SK-N-SH (cell line): ENCODE results near the gene ADCY5. TPM values are rescaled to one million over a fixed set of nuclear protein-coding genes. Genes with fewer than 3 reads are reported as not detected.

Source experiments
- CTCF ChIA-PET: fragments of 300-600, 350-600 bp; formaldehyde crosslinking; extraction: SDS; loops from one replicate; lab custom pipeline; 2021; lab: Yijun Ruan, JAX
- POLR2A ChIA-PET: fragments of 350-600 bp; sonication (Branson Sonifier 250); formaldehyde crosslinking; extraction: SDS; loops from one replicate; lab custom pipeline; 2020; ENCODE audit warnings: antibody characterized with exemption, inconsistent platforms; lab: Yijun Ruan, JAX
- DNase-seq: peaks from one replicate; pipeline ENCODE4 v3.0.0; 2012
- H2AFZ ChIP-seq: fragments of 200-600 bp; sonication (generic); 2 replicates; pipeline ENCODE4 v1.8.1; 2016; ENCODE audit warnings: antibody characterized with exemption, mild to moderate bottlenecking, low read depth
- H3F3A ChIP-seq: fragments of 200-600 bp; sonication (generic); replicated peaks from 2 replicates; pipeline ENCODE3; 2016; ENCODE audit warnings: antibody characterized with exemption, mild to moderate bottlenecking; ENCODE audit not compliant: insufficient read depth
- H3K27ac ChIP-seq, 2 experiments: fragments of 200-500 bp in 1 of 2; fragments of 200-600 bp in 1 of 2; sonication (Bioruptor generic) in 1 of 2; sonication (generic), shearing (Covaris generic) in 1 of 2; 2 replicates each; pipeline versions ENCODE4 v1.5.1 to v1.6.1; 2014 to 2016; ENCODE audit warnings: low read depth in 2 of 2, inconsistent platforms in 1 of 2, low read length in 1 of 2, mild to moderate bottlenecking in 1 of 2, mixed read lengths in 1 of 2
- H3K27me3 ChIP-seq: fragments of 200-600 bp; sonication (generic), shearing (Covaris generic); 2 replicates; pipeline ENCODE4 v1.6.1; 2016; ENCODE audit warnings: mixed run types; ENCODE audit not compliant: insufficient read depth
- H3K36me3 ChIP-seq, 2 experiments: fragments of 200-500 bp in 1 of 2; fragments of 200-600 bp in 1 of 2; sonication (Bioruptor generic) in 1 of 2; sonication (generic) in 1 of 2; replicated peaks in 1 of 2; 2 replicates each; pipeline versions ENCODE3 to v1.5.1; 2014 to 2016; ENCODE audit warnings: low read length in 1 of 2, mild to moderate bottlenecking in 1 of 2; ENCODE audit not compliant: insufficient read depth in 2 of 2, control insufficient read depth in 1 of 2
- H3K4me1 ChIP-seq, 2 experiments: fragments of 200-500 bp in 1 of 2; fragments of 200-600 bp in 1 of 2; sonication (Bioruptor generic) in 1 of 2; sonication (generic), shearing (Covaris generic) in 1 of 2; 2 replicates each; pipeline versions ENCODE4 v1.5.1 to v1.6.1; 2014 to 2016; ENCODE audit warnings: low read depth in 1 of 2, low read length in 1 of 2, mixed run types in 1 of 2; ENCODE audit not compliant: insufficient read depth in 2 of 2, control insufficient read depth in 1 of 2
- H3K4me2 ChIP-seq: fragments of 200-600 bp; sonication (generic), shearing (Covaris generic); 2 replicates; pipeline ENCODE4 v1.6.1; 2017; ENCODE audit warnings: mixed run types
- H3K4me3 ChIP-seq, 2 experiments: fragments of 200-500 bp in 1 of 2; fragments of 200-600 bp in 1 of 2; sonication (Bioruptor generic) in 1 of 2; sonication (generic), shearing (Covaris generic) in 1 of 2; 2 replicates each; pipeline versions ENCODE4 v1.5.1 to v1.8.1; 2014 to 2016; ENCODE audit warnings: low read depth in 2 of 2, inconsistent platforms in 1 of 2, low read length in 1 of 2, mild to moderate bottlenecking in 1 of 2, mixed read lengths in 1 of 2, moderate library complexity in 1 of 2
- H3K79me2 ChIP-seq: fragments of 200-600 bp; sonication (generic); 2 replicates; pipeline ENCODE4 v1.8.1; 2017; ENCODE audit warnings: mild to moderate bottlenecking; ENCODE audit not compliant: insufficient read depth
- H3K9ac ChIP-seq: fragments of 200-600 bp; sonication (generic); 2 replicates; pipeline ENCODE4 v1.6.1; 2017; ENCODE audit warnings: mixed run types
- H3K9me2 ChIP-seq: fragments of 200-600 bp; sonication (generic); 2 replicates; pipeline ENCODE4 v1.6.1; 2017; ENCODE audit warnings: mixed run types
- H3K9me3 ChIP-seq: fragments of 200-600 bp; sonication (generic); 2 replicates; pipeline ENCODE4 v1.6.1; 2017; ENCODE audit warnings: mixed run types, mild to moderate bottlenecking, moderate library complexity
- H4K20me1 ChIP-seq: fragments of 200-600 bp; sonication (generic); 2 replicates; pipeline ENCODE4 v1.6.1; 2017; ENCODE audit warnings: mild to moderate bottlenecking, mixed run types; ENCODE audit not compliant: insufficient read depth
- CHD2 ChIP-seq: fragments of 150-350 bp; IDR thresholded peaks from 2 replicates; pipeline ENCODE4 v1.6.1; 2018; ENCODE audit warnings: low read length; ENCODE audit not compliant: partially characterized antibody
- ELF1 ChIP-seq: IDR thresholded peaks from 2 replicates; pipeline ENCODE4 v1.4.0; 2012
- EP300 ChIP-seq, 2 experiments: IDR thresholded peaks; 2 replicates each; pipeline versions ENCODE4 v1.4.0 to v1.6.1; 2012; ENCODE audit warnings: borderline replicate concordance in 1 of 2, low read depth in 1 of 2, low read length in 1 of 2
- FOSL2 ChIP-seq: IDR thresholded peaks from 2 replicates; pipeline ENCODE4 v1.4.0; 2012; ENCODE audit warnings: low read depth, mild to moderate bottlenecking, moderate library complexity, borderline replicate concordance
- FOXJ3 ChIP-seq: sonication (generic); formaldehyde crosslinking; IDR thresholded peaks from 2 replicates; pipeline ENCODE4 v1.5.1; 2020; ENCODE audit warnings: mild to moderate bottlenecking, missing genetic modification reagents
- FOXM1 ChIP-seq: IDR thresholded peaks from 2 replicates; pipeline ENCODE4 v1.4.0; 2012; ENCODE audit warnings: low read depth, mild to moderate bottlenecking
- GABPA ChIP-seq: IDR thresholded peaks from 2 replicates; pipeline ENCODE4 v1.4.0; 2012; ENCODE audit warnings: low read depth, mild to moderate bottlenecking
- GATA2 ChIP-seq: sonication (generic); formaldehyde crosslinking; IDR thresholded peaks from 2 replicates; pipeline ENCODE4 v1.5.0; 2020; ENCODE audit warnings: mild to moderate bottlenecking, missing genetic modification reagents
- MEF2A ChIP-seq: IDR thresholded peaks from 2 replicates; pipeline ENCODE4 v1.4.0; 2012; ENCODE audit warnings: low read depth, borderline replicate concordance
- MXI1 ChIP-seq: IDR thresholded peaks from 2 replicates; pipeline ENCODE4 v1.6.1; 2012; ENCODE audit warnings: mild to moderate bottlenecking, low read depth, low read length, improper control_type of control experiment
- NFIC ChIP-seq: IDR thresholded peaks from 2 replicates; pipeline ENCODE4 v1.4.0; 2012; ENCODE audit warnings: borderline replicate concordance
- NRF1 ChIP-seq: IDR thresholded peaks from 2 replicates; pipeline ENCODE4 v1.6.1; 2012; ENCODE audit warnings: low read depth, mild to moderate bottlenecking, low read length
- RAD21 ChIP-seq: IDR thresholded peaks from 2 replicates; pipeline ENCODE4 v1.6.1; 2012; ENCODE audit warnings: mild to moderate bottlenecking, low read length
- RCOR1 ChIP-seq: fragments of 150-350 bp; IDR thresholded peaks from 2 replicates; pipeline ENCODE4 v1.6.1; 2017; ENCODE audit warnings: antibody characterized with exemption, low read length
- RXRA ChIP-seq: IDR thresholded peaks from 2 replicates; pipeline ENCODE4 v1.4.0; 2012; ENCODE audit warnings: low read depth, mild to moderate bottlenecking, borderline replicate concordance
- SIN3A ChIP-seq: IDR thresholded peaks from 2 replicates; pipeline ENCODE4 v1.6.1; 2012; ENCODE audit warnings: low read depth, mild to moderate bottlenecking, low read length, moderate library complexity, borderline replicate concordance
- TCF12 ChIP-seq: IDR thresholded peaks from 2 replicates; pipeline ENCODE4 v1.4.0; 2012
- WGBS: methylation state at CpG from one replicate; pipeline ENCODE4 v1.1.6; 2017; ENCODE audit warnings: low lambda C conversion rate; 5-methylcytosine and 5-hydroxymethylcytosine counted together
- polyA plus RNA-seq, 3 experiments: library from polyadenylated mRNA; depleted of rRNA; stranded (reverse); fragments of >200 nt; gene quantifications; 2 replicates each; pipeline ENCODE4 v1.2.3, GENCODE V29; 2012
- TF ChIP-seq, protein P1 (sequence below): fragments of 150-350 bp; IDR thresholded peaks from 2 replicates; pipeline ENCODE4 v1.6.1; 2017; ENCODE audit warnings: antibody characterized with exemption, low read length, low read depth, borderline replicate concordance
- TF ChIP-seq, protein P2 (sequence below): IDR thresholded peaks from 2 replicates; pipeline ENCODE4 v1.4.0; 2012; ENCODE audit warnings: low read depth, borderline replicate concordance
- TF ChIP-seq, protein P3 (sequence below): IDR thresholded peaks from 2 replicates; pipeline ENCODE4 v1.6.1; 2012; ENCODE audit warnings: mild to moderate bottlenecking, low read depth, low read length, moderate library complexity

ADCY5 gene
- polyA plus RNA-seq, 1 of the 3 experiments (the other 2 are of a cell fraction) = 0.21 TPM

DNA sequence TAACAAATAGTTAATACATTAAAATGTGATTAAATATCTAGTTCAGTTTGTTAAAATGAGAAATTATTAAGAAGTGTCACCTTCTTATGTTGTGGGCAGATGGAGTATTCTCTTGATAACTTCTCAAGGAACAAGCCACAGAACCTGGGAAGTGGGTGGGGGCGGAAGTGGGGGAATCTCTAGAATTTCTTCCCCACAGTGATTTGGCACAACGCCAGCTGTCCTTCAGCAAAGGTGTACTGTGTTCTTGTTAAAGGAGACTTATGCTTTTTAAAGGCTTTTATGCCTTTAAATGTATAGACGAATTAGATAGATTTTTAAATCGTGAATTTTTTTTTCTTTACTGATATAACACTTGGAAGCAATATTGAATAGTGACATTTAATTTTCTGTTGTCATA lies 204.8 kb downstream of the ADCY5 start:
- no peak overlapping the region for H2AFZ ChIP-seq
- no peaks in the 10 kb centered on the region for H3F3A ChIP-seq
- TF ChIP-seq MXI1 = no peak
- TF ChIP-seq FOSL2 = no peak
- no peak for TF ChIP-seq SIN3A
- TF ChIP-seq EP300 (IDR thresholded peaks at IDR 0.05; ENCODE audit: borderline replicate concordance in 1 of 2, low read depth in 1 of 2, low read length in 1 of 2) = no peak
- TF ChIP-seq RAD21 = no peak
- no peak for TF ChIP-seq GABPA
- TF ChIP-seq MEF2A = no peak
- TF ChIP-seq FOXJ3 (CRISPR knock-in tag) = no peak
- TF ChIP-seq, protein P1, sequence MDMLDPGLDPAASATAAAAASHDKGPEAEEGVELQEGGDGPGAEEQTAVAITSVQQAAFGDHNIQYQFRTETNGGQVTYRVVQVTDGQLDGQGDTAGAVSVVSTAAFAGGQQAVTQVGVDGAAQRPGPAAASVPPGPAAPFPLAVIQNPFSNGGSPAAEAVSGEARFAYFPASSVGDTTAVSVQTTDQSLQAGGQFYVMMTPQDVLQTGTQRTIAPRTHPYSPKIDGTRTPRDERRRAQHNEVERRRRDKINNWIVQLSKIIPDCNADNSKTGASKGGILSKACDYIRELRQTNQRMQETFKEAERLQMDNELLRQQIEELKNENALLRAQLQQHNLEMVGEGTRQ = no peak
- no peak for TF ChIP-seq TCF12
- TF ChIP-seq, all 33 proteins: peak for 0
- Histone ChIP-seq H3K36me3 (peaks cover 20 to 22% of the 10 kb centered on the region in 2 experiments), H3K4me1 (peaks cover 0 to 6% of the 10 kb centered on the region in 2 experiments; a peak in 2 of 4 replicates), H3K4me3 (no peak overlapping the region), H3K4me2 (no peak overlapping the region), H3K9me3 (no peaks in the 10 kb centered on the region), H3K27me3 (no peaks in the 10 kb centered on the region), H3K9me2 (no peaks in the 10 kb centered on the region), H4K20me1 (no peaks in the 10 kb centered on the region), H3K79me2 (no peaks in the 10 kb centered on the region), H3K27ac (no peak overlapping the region), H3K9ac (no peak overlapping the region)
- ChIA-PET CTCF (interaction anchor here (0.9 to 2.3 kb wide), 3 partner anchors 23 to 301 kb away, joined by 3 to 5 read pairs (median 4); no protein-coding TSS in a partner anchor), POLR2A (no interaction called here)
- WGBS = 90% methylated on average over 4 of the region's 4 CpGs
- DNase-seq = no peak

DNA sequence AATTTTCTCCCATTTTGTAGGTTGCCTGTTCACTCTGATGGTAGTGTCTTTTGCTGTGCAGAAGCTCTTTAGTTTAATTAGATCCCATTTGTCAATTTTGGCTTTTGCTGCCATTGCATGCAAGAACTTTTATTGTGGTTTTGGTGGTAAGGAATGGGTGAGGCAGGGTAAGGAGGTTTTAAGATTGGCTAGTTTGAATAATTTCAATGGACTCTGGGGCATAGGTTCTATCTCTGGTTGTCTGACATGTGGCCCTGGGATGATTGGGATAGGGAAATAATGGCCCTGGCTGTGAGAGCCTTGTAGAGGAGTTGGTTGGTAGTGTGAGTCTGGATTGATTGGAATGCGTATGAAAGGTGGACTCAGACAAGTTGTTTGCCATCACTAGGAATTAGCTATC lies 209.1 kb downstream of the ADCY5 start:
- H3K79me2 ChIP-seq = no peaks in the 10 kb centered on the region
- H3K9ac ChIP-seq = no peak overlapping the region
- H3K4me3 ChIP-seq = no peak overlapping the region
- H3K27me3 ChIP-seq = no peaks in the 10 kb centered on the region
- H3K4me2 ChIP-seq = no peak overlapping the region
- H3K9me3 ChIP-seq = no peaks in the 10 kb centered on the region
- CTCF ChIA-PET = no interaction called here
- no peaks in the 10 kb centered on the region for H3K9me2 ChIP-seq
- peaks cover 10 to 18% of the 10 kb centered on the region in 2 experiments for H3K36me3 ChIP-seq
- no peak overlapping the region for H3K27ac ChIP-seq
- H2AFZ ChIP-seq = no peak overlapping the region
- no peaks in the 10 kb centered on the region for H3F3A ChIP-seq
- TF ChIP-seq, protein P1 = no peak
- TF ChIP-seq, protein P2, sequence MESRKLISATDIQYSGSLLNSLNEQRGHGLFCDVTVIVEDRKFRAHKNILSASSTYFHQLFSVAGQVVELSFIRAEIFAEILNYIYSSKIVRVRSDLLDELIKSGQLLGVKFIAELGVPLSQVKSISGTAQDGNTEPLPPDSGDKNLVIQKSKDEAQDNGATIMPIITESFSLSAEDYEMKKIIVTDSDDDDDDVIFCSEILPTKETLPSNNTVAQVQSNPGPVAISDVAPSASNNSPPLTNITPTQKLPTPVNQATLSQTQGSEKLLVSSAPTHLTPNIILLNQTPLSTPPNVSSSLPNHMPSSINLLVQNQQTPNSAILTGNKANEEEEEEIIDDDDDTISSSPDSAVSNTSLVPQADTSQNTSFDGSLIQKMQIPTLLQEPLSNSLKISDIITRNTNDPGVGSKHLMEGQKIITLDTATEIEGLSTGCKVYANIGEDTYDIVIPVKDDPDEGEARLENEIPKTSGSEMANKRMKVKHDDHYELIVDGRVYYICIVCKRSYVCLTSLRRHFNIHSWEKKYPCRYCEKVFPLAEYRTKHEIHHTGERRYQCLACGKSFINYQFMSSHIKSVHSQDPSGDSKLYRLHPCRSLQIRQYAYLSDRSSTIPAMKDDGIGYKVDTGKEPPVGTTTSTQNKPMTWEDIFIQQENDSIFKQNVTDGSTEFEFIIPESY = no peak
- TF ChIP-seq ELF1 (no peak), RXRA (no peak), CHD2 (no peak), FOXJ3 (CRISPR knock-in tag) (no peak), MEF2A (no peak), GATA2 (CRISPR knock-in tag) (no peak), NFIC (no peak), FOXM1 (no peak), RCOR1 (no peak), NRF1 (no peak)
- TF ChIP-seq, protein P3, sequence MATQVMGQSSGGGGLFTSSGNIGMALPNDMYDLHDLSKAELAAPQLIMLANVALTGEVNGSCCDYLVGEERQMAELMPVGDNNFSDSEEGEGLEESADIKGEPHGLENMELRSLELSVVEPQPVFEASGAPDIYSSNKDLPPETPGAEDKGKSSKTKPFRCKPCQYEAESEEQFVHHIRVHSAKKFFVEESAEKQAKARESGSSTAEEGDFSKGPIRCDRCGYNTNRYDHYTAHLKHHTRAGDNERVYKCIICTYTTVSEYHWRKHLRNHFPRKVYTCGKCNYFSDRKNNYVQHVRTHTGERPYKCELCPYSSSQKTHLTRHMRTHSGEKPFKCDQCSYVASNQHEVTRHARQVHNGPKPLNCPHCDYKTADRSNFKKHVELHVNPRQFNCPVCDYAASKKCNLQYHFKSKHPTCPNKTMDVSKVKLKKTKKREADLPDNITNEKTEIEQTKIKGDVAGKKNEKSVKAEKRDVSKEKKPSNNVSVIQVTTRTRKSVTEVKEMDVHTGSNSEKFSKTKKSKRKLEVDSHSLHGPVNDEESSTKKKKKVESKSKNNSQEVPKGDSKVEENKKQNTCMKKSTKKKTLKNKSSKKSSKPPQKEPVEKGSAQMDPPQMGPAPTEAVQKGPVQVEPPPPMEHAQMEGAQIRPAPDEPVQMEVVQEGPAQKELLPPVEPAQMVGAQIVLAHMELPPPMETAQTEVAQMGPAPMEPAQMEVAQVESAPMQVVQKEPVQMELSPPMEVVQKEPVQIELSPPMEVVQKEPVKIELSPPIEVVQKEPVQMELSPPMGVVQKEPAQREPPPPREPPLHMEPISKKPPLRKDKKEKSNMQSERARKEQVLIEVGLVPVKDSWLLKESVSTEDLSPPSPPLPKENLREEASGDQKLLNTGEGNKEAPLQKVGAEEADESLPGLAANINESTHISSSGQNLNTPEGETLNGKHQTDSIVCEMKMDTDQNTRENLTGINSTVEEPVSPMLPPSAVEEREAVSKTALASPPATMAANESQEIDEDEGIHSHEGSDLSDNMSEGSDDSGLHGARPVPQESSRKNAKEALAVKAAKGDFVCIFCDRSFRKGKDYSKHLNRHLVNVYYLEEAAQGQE = no peak
- POLR2A ChIA-PET = no interaction called here
- H4K20me1 ChIP-seq = no peaks in the 10 kb centered on the region
- DNase-seq = no peak
- no peaks in the 10 kb centered on the region for H3K4me1 ChIP-seq
- 100% methylated on average over 1 of the region's 1 CpG for WGBS
